Lung (tissue), 12 donors: ENCODE data around the gene TMPRSS12. TPM values are rescaled to one million over a fixed set of nuclear protein-coding genes. Genes with fewer than 3 reads are reported as not detected.

Experiments
- ATAC-seq: fragments of 200-7000 bp; cut with Tn5 transposase; one replicate; pipeline ENCODE4 v1.9.1; 2020; ENCODE audit warnings: moderate number of reproducible peaks; ENCODE audit not compliant: insufficient read depth, low FRiP score
- DNase-seq, 3 donors: peaks; one replicate each; pipeline ENCODE4 v3.0.0-alpha.2; 2013 to 2017
- H3K27ac ChIP-seq, 2 donors: one replicate each; pipeline ENCODE4 v1.5.1; 2013; ENCODE audit warnings: mild to moderate bottlenecking in 2 of 2, moderate library complexity in 2 of 2, control low read depth in 1 of 2, inconsistent platforms in 1 of 2, low read depth in 1 of 2, low read length in 1 of 2
- H3K27me3 ChIP-seq, 3 donors: one replicate each; pipeline ENCODE4 v1.5.1; 2013; ENCODE audit warnings: low read length in 2 of 3; ENCODE audit not compliant: control insufficient read depth in 3 of 3, insufficient read depth in 3 of 3
- H3K36me3 ChIP-seq, 4 donors: one replicate each; pipeline ENCODE4 v1.5.1; 2013; ENCODE audit warnings: low read length in 4 of 4, mild to moderate bottlenecking in 1 of 4, moderate library complexity in 1 of 4; ENCODE audit not compliant: control insufficient read depth in 4 of 4, insufficient read depth in 4 of 4
- H3K4me1 ChIP-seq, 5 donors: one replicate each; pipeline ENCODE4 v1.5.1; 2013; ENCODE audit warnings: low read length in 5 of 5, mild to moderate bottlenecking in 2 of 5, moderate library complexity in 1 of 5; ENCODE audit not compliant: control insufficient read depth in 5 of 5, insufficient read depth in 5 of 5
- H3K4me3 ChIP-seq: one replicate; pipeline ENCODE4 v1.5.1; 2013; ENCODE audit warnings: mild to moderate bottlenecking, control low read depth, moderate library complexity
- H3K9ac ChIP-seq, 2 donors: one replicate each; pipeline ENCODE4 v1.5.1; 2013; ENCODE audit warnings: low read length in 2 of 2, control low read depth in 1 of 2; ENCODE audit not compliant: insufficient read depth in 1 of 2
- H3K9me3 ChIP-seq, 4 donors: one replicate each; pipeline ENCODE4 v1.5.1; 2013; ENCODE audit warnings: low read length in 3 of 4, mild to moderate bottlenecking in 1 of 4, moderate library complexity in 1 of 4; ENCODE audit not compliant: control insufficient read depth in 4 of 4, insufficient read depth in 3 of 4
- WGBS, 2 donors: extraction: QIAGEN DNeasy Blood & Tissue Kit; methylation state at CpG; one replicate each; pipeline ENCODE4 v1.1.7; 2013; 5-methylcytosine and 5-hydroxymethylcytosine counted together
- polyA plus RNA-seq, 2 donors: library from polyadenylated mRNA; stranded (reverse); fragments of 200-250 nt; gene quantifications; one replicate each; pipeline ENCODE4 v1.2.1, GENCODE V29; 2013
- total RNA-seq, 2 donors: library from RNA; depleted of rRNA in 1 of 2; stranded (reverse); fragments of >200 nt in 1 of 2; gene quantifications; one replicate each; pipeline ENCODE4 v1.2.1, GENCODE V29; 2014 to 2021
- TF ChIP-seq, protein P1 (sequence below): IDR thresholded peaks from 2 replicates; pipeline ENCODE4 v1.5.1; 2012; ENCODE audit warnings: mild to moderate bottlenecking; ENCODE audit errors: control extremely low read depth, extremely low read depth
- donor health status: control.
- donor health status: control.
- donor health status: Bipolar disorder and iron deficiency.
- donor health status: healthy.
- donor health status: DM: yes; HTN: yes; CAD: no.

The TMPRSS12 gene
- total and polyA plus RNA-seq, 4 donors = not detected

- no peak for ATAC-seq
Observed at GRCh38 chr12:50918584-50919316, 76.0 kb downstream of the TMPRSS12 start.

DNA sequence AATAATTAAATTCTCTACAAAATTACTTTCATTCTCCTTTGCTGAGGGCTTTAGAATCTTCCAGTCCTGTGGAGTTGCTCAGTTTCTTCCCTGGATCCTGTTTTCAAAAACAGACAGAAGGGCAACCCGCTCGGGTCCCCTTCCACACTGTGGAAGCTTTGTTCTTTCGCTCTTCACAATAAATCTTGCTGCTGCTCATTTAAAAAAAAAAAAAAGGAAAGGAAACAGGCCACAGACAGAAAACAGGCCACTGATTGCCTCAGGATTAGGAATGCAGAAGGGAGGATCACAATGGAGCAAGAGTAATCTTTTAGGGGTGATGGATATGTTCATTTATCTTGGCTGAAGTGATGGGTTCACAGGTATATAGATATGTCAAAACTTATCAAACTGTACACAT is 80.1 kb downstream of the TMPRSS12 start:
- peak overlapping the region in 1 of 2 donors; percentile 36 for H3K9ac ChIP-seq
- DNase-seq (peak in 2 of 3 donors; percentile 39 to 62), ATAC-seq (no peak)
- TF ChIP-seq, protein P1, sequence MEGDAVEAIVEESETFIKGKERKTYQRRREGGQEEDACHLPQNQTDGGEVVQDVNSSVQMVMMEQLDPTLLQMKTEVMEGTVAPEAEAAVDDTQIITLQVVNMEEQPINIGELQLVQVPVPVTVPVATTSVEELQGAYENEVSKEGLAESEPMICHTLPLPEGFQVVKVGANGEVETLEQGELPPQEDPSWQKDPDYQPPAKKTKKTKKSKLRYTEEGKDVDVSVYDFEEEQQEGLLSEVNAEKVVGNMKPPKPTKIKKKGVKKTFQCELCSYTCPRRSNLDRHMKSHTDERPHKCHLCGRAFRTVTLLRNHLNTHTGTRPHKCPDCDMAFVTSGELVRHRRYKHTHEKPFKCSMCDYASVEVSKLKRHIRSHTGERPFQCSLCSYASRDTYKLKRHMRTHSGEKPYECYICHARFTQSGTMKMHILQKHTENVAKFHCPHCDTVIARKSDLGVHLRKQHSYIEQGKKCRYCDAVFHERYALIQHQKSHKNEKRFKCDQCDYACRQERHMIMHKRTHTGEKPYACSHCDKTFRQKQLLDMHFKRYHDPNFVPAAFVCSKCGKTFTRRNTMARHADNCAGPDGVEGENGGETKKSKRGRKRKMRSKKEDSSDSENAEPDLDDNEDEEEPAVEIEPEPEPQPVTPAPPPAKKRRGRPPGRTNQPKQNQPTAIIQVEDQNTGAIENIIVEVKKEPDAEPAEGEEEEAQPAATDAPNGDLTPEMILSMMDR = no peak
- no peak overlapping the region for H3K4me3 ChIP-seq
- peaks cover 2 to 36% (median 7%) of the 10 kb centered on the region in 5 donors for H3K4me1 ChIP-seq
- no peaks in the 10 kb centered on the region for H3K9me3 ChIP-seq
- peak overlapping the region; percentile 7 to 16 for H3K27ac ChIP-seq
- WGBS, 2 donors = 30 to 45% methylated on average over 3 of the region's 3 CpGs
- no peaks in the 10 kb centered on the region for H3K27me3 ChIP-seq
- no peaks in the 10 kb centered on the region for H3K36me3 ChIP-seq

More at GRCh38 chr12:50918584-50919316, 76.0 kb downstream of the TMPRSS12 start:
- H3K27me3 ChIP-seq = no peaks in the 10 kb centered on the region
- no peak overlapping the region for H3K27ac ChIP-seq
- peaks cover 0 to 14% (median 8%) of the 10 kb centered on the region in 4 donors for H3K9me3 ChIP-seq
- H3K9ac ChIP-seq = no peak overlapping the region
- H3K36me3 ChIP-seq = no peaks in the 10 kb centered on the region
- TF ChIP-seq, protein P1 = no peak
- WGBS, 2 donors = 70 to 84% methylated on average over 5 of the region's 5 CpGs
- peaks cover 0 to 17% (median 7%) of the 10 kb centered on the region in 5 donors for H3K4me1 ChIP-seq
- DNase-seq = no peak
- H3K4me3 ChIP-seq = no peak overlapping the region

DNA sequence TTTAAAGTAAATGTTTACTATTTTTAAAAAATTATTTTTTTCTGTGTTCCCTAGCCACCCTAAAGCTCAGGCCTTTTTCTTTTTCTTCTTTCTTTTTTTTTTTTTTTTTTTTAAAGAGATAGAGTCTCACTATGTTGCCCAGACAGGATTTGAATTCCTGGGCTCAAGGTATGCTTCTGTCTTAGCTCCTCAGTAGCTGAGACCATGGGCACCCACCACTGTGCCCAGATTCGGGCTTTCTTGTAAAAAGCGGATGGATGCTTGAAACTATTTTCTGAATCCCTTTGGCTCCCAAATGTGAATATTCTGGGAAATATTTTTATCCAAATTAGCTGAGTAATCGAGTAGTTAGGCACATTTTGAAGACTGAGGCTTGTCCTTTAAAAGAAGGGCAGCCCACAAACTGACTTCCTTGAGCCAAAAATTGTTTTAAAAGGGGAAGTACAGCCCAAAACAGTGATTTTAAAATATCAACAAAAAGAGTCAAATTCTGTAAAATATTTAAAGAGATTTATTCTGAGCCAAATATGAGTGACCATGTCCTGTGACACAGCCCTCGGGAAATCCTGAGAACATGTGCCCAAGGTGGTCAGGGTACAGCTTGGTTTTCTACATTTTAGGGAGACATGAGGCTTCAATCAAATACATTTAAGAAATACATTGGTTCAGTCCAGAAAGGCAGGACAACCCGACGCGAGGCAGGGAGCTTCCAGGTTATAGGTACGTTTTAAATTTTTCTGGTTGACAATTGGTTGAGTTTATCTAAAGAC is 80.8 kb downstream of the TMPRSS12 start:
- peak overlapping the region; percentile 82 to 94 for H3K27ac ChIP-seq
- DNase-seq (peak in 1 of 3 donors; percentile 25), ATAC-seq (no peak)
- H3K9me3 ChIP-seq = no peaks in the 10 kb centered on the region
- H3K27me3 ChIP-seq = no peaks in the 10 kb centered on the region
- H3K4me1 ChIP-seq = peaks cover 5 to 44% (median 10%) of the 10 kb centered on the region in 5 donors
- peaks cover 0 to 6% (median 0%) of the 10 kb centered on the region in 4 donors for H3K36me3 ChIP-seq
- H3K9ac ChIP-seq = peak overlapping the region in 1 of 2 donors; percentile 91
- no peak overlapping the region for H3K4me3 ChIP-seq
- WGBS, 2 donors = 21 to 26% methylated on average over 8 of the region's 8 CpGs
- TF ChIP-seq, protein P1 = no peak
